ENCODE data around the gene S100A8.

The S100A8 gene

GRCh38 chr1:153345187-153346076 lies 45.4 kb downstream of the S100A8 start:
- no peak overlapping the region for H3K27ac ChIP-seq
- no peak for TF ChIP-seq CTCF (conservative IDR thresholded peaks at IDR 0.05)
- no peak for TF ChIP-seq ZFX (IDR thresholded peaks at IDR 0.05)

- TF ChIP-seq ZFX (IDR thresholded peaks at IDR 0.05), result no peak
- no peak for TF ChIP-seq CTCF (conservative IDR thresholded peaks at IDR 0.05)
Measured at GRCh38 chr1:153344718-153345025, 46.2 kb downstream of the S100A8 start.

GRCh38 chr1:153343811-153344717 lies 46.8 kb downstream of the S100A8 start:
- no peak overlapping the region for H3K27ac ChIP-seq

More at GRCh38 chr1:153344718-153345025, 46.2 kb downstream of the S100A8 start:
- H3K27ac ChIP-seq, result no peak overlapping the region

GRCh38 chr1:153343040-153343681 lies 47.7 kb downstream of the S100A8 start:
- TF ChIP-seq CTCF (conservative IDR thresholded peaks at IDR 0.05), result no peak
- no peak for TF ChIP-seq ZFX (IDR thresholded peaks at IDR 0.05)
- no peak overlapping the region for H3K27ac ChIP-seq

More at GRCh38 chr1:153343811-153344717, 46.8 kb downstream of the S100A8 start:
- TF ChIP-seq ZFX (IDR thresholded peaks at IDR 0.05) (no peak), CTCF (conservative IDR thresholded peaks at IDR 0.05) (no peak)

GRCh38 chr1:153342178-153342577 lies 48.7 kb downstream of the S100A8 start:
- no peak overlapping the region for H3K27ac ChIP-seq
- TF ChIP-seq CTCF (conservative IDR thresholded peaks at IDR 0.05) (no peak), ZFX (IDR thresholded peaks at IDR 0.05) (no peak)

- H3K27ac ChIP-seq, result no peak overlapping the region
- TF ChIP-seq CTCF (conservative IDR thresholded peaks at IDR 0.05) (no peak), ZFX (IDR thresholded peaks at IDR 0.05) (no peak)
Measured at GRCh38 chr1:153341431-153341934, 49.4 kb downstream of the S100A8 start.

All from C4-2B (cell line).